CD1c-positive myeloid dendritic cell (primary cell): ENCODE measurements around the gene RNLS.
A peak's percentile ranks its signal among the peaks of the same experiment; 100 is the strongest.

Experiments
- DNase-seq: peaks from one replicate; pipeline ENCODE4 v3.0.0-alpha.2; 2016; ENCODE audit errors: extremely low spot score

Gene RNLS

GRCh38 chr10:88260329-88261051, 322.6 kb downstream of the RNLS start:
- no peak for DNase-seq

- no peak for DNase-seq
Observed at GRCh38 chr10:88259381-88259780, 323.7 kb downstream of the RNLS start.

- no peak for DNase-seq
Observed at GRCh38 chr10:88256886-88257285, 326.2 kb downstream of the RNLS start.

- no peak for DNase-seq
Observed at GRCh38 chr10:88256013-88256680, 327.0 kb downstream of the RNLS start.

GRCh38 chr10:88254091-88254490, 329.0 kb downstream of the RNLS start:
- DNase-seq, result no peak

- no peak for DNase-seq
Observed at GRCh38 chr10:88253622-88254021, 329.5 kb downstream of the RNLS start.

GRCh38 chr10:88253128-88253527, 330.0 kb downstream of the RNLS start:
- DNase-seq, result no peak

- DNase-seq, result no peak
Observed at GRCh38 chr10:88249450-88249849, 333.7 kb downstream of the RNLS start.

- DNase-seq, result no peak
Observed at GRCh38 chr10:88246675-88247074, 336.4 kb downstream of the RNLS start.

GRCh38 chr10:88245974-88246511, 337.1 kb downstream of the RNLS start:
- DNase-seq, result no peak

- DNase-seq, result no peak
Observed at GRCh38 chr10:88244781-88245625, 338.1 kb downstream of the RNLS start.

- no peak for DNase-seq
Observed at GRCh38 chr10:88243836-88244730, 339.0 kb downstream of the RNLS start.

GRCh38 chr10:88243202-88243744, 339.8 kb downstream of the RNLS start:
- no peak for DNase-seq

GRCh38 chr10:88241501-88241900, 341.6 kb downstream of the RNLS start:
- DNase-seq, result no peak

- no peak for DNase-seq
Observed at GRCh38 chr10:88239212-88239611, 343.9 kb downstream of the RNLS start.

GRCh38 chr10:88238615-88238914, 344.6 kb downstream of the RNLS start:
- no peak for DNase-seq

- peak; percentile 17 for DNase-seq
Observed at GRCh38 chr10:88237896-88238614, 345.1 kb downstream of the RNLS start.

- DNase-seq, result no peak
Observed at GRCh38 chr10:88236121-88236743, 346.9 kb downstream of the RNLS start.

- DNase-seq, result no peak
Observed at GRCh38 chr10:88234297-88234696, 348.8 kb downstream of the RNLS start.

- no peak for DNase-seq
Observed at GRCh38 chr10:88233870-88234269, 349.2 kb downstream of the RNLS start.
